ENCODE data around the gene CDIPT.

DNA sequence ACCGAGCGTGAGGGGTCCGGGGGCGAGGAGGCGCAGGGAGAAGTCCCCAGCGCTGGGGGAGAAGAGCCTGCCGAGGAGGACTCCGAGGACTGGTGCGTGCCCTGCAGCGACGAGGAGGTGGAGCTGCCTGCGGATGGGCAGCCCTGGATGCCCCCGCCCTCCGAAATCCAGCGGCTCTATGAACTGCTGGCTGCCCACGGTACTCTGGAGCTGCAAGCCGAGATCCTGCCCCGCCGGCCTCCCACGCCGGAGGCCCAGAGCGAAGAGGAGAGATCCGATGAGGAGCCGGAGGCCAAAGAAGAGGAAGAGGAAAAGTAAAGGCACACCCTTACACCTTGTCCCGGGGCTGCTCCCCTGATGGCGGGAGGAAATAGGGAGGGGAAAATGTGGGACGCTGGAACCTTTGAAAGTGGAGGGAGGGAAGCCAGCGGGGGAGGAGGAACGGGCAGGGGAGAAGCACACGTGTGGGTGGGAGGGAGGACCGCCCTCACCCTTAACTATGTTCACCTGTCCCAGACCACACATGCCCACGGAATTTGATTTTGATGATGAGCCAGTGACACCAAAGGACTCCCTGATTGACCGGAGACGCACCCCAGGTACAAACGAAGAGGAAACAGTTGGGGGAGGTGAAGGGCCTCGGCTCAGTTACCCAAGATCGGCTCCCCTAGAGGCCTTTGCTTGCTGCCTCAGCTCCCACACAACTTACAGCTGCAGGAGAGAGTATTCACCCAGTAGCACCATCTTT, 46.2 kb downstream of the CDIPT start:
- TF ChIP-seq, protein P1, sequence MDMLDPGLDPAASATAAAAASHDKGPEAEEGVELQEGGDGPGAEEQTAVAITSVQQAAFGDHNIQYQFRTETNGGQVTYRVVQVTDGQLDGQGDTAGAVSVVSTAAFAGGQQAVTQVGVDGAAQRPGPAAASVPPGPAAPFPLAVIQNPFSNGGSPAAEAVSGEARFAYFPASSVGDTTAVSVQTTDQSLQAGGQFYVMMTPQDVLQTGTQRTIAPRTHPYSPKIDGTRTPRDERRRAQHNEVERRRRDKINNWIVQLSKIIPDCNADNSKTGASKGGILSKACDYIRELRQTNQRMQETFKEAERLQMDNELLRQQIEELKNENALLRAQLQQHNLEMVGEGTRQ (IDR thresholded peaks at IDR 0.05; ENCODE audit: low read depth, low read length), result no peak
- TF ChIP-seq, protein P2, sequence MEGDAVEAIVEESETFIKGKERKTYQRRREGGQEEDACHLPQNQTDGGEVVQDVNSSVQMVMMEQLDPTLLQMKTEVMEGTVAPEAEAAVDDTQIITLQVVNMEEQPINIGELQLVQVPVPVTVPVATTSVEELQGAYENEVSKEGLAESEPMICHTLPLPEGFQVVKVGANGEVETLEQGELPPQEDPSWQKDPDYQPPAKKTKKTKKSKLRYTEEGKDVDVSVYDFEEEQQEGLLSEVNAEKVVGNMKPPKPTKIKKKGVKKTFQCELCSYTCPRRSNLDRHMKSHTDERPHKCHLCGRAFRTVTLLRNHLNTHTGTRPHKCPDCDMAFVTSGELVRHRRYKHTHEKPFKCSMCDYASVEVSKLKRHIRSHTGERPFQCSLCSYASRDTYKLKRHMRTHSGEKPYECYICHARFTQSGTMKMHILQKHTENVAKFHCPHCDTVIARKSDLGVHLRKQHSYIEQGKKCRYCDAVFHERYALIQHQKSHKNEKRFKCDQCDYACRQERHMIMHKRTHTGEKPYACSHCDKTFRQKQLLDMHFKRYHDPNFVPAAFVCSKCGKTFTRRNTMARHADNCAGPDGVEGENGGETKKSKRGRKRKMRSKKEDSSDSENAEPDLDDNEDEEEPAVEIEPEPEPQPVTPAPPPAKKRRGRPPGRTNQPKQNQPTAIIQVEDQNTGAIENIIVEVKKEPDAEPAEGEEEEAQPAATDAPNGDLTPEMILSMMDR (conservative IDR thresholded peaks at IDR 0.05; ENCODE audit: low read depth, low read length), result no peak
- TF ChIP-seq, protein P3, sequence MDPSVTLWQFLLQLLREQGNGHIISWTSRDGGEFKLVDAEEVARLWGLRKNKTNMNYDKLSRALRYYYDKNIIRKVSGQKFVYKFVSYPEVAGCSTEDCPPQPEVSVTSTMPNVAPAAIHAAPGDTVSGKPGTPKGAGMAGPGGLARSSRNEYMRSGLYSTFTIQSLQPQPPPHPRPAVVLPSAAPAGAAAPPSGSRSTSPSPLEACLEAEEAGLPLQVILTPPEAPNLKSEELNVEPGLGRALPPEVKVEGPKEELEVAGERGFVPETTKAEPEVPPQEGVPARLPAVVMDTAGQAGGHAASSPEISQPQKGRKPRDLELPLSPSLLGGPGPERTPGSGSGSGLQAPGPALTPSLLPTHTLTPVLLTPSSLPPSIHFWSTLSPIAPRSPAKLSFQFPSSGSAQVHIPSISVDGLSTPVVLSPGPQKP (IDR thresholded peaks at IDR 0.05; ENCODE audit: borderline replicate concordance, low read depth, low read length), result no peak
- TF ChIP-seq MAFK (IDR thresholded peaks at IDR 0.05; ENCODE audit: low read depth, low read length), result no peak
- TF ChIP-seq CEBPB (IDR thresholded peaks at IDR 0.05; ENCODE audit: low read depth, low read length), result no peak
- no peak for TF ChIP-seq POLR2A (IDR thresholded peaks at IDR 0.05; ENCODE audit: low read depth, low read length)
- no peak for TF ChIP-seq MXI1 (IDR thresholded peaks at IDR 0.05; ENCODE audit: borderline replicate concordance, low read depth, low read length)
- TF ChIP-seq RFX5 (IDR thresholded peaks at IDR 0.05; ENCODE audit: low read depth, low read length), result no peak
- TF ChIP-seq RAD21 (IDR thresholded peaks at IDR 0.05; ENCODE audit: low read length), result no peak

Data from IMR-90 (cell line).